ENCODE data around the gene EID2. TPM values are rescaled to one million over a fixed set of nuclear protein-coding genes. Genes with fewer than 3 reads are reported as not detected.

Gene EID2
- total and polyA plus RNA-seq, 10 of the 15 experiments (the other 5 are each of a cell fraction or from before 2014, with no cell fraction given), result 1.6 to 11.4 (median 7.0) TPM

DNA sequence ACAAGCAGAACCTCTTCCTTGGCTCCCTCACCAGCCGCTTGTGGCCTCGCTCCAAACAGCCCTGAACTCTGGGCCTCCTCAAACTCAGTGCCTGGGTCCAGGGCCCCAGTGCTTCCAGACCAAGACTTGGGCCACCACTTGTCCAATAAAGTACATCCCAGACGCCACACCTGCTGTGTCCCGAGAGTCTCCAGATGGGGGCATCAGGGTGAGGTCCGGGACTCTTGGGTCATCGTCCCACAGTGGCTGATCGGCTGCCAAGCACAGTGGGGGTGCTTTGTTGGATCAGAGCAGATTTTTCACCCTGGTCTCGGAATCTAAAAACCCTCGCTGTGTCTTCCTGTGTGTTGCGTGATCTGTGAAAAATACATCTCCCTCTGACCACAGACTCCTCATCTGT, 50.2 kb downstream of the EID2 start:
- no peak for DNase-seq (ENCODE audit: low read depth, low spot score)
- Histone ChIP-seq H4K20me1 (ENCODE audit: control insufficient read depth, insufficient read depth) (no peaks in the 10 kb centered on the region), H3K27ac (ENCODE audit: control insufficient read depth, insufficient read depth) (no peak overlapping the region), H3K4me1 (ENCODE audit: control insufficient read depth, insufficient read depth, low read length) (no peaks in the 10 kb centered on the region), H3K4me3 (no peak overlapping the region), H3K36me3 (ENCODE audit: control insufficient read depth in 2 of 2, insufficient read depth in 2 of 2, low read length in 1 of 2) (peaks cover 19 to 24% of the 10 kb centered on the region in 2 experiments; a peak in 3 of 4 replicates), H3K27me3 (replicated peaks in 1 of 2; ENCODE audit: control insufficient read depth in 2 of 2, insufficient read depth in 2 of 2, low read length in 1 of 2) (no peaks in the 10 kb centered on the region), H2AFZ (ENCODE audit: control insufficient read depth, low read depth, low read length) (no peak overlapping the region), H3K79me2 (ENCODE audit: control insufficient read depth, insufficient read depth, low read length) (no peaks in the 10 kb centered on the region), H3K9me3 (replicated peaks; ENCODE audit: control insufficient read depth, insufficient read depth, low read length) (no peaks in the 10 kb centered on the region), H3K4me2 (ENCODE audit: control insufficient read depth, insufficient read depth) (no peak overlapping the region), H3K9ac (ENCODE audit: control insufficient read depth, insufficient read depth, low read length) (no peak overlapping the region)
- in situ Hi-C loops (cut with MboI), result no loop called here
- 97% methylated on average over 10 of the region's 10 CpGs for WGBS (ENCODE audit: insufficient coverage, insufficient replicate concordance, low lambda C conversion rate, missing lambda C conversion rate)
- SMC1A ChIA-PET (ENCODE audit: uncharacterized antibody, unreplicated experiment), result interaction anchor here (1.0 kb wide), 1 partner anchor 15 kb away, joined by 3 read pairs; no protein-coding TSS in a partner anchor
- BruUV-seq (replicated peaks), result no TSS peak
- intact Hi-C loops (cut with micrococcal nuclease; ENCODE audit: unreplicated experiment), result no loop called here
- ATAC-seq, result no peak
- FAIRE-seq, result no peak
- TF ChIP-seq RCOR1 (conservative IDR thresholded peaks at IDR 0.05; ENCODE audit: low read depth, low read length) (no peak), NR2F1 (conservative IDR thresholded peaks at IDR 0.05) (no peak), ZNF24 (IDR thresholded peaks at IDR 0.05) (no peak), RAD21 (IDR thresholded peaks at IDR 0.05; ENCODE audit: insufficient read depth, low read depth, low read length) (no peak), NFYA (IDR thresholded peaks at IDR 0.05; ENCODE audit: borderline replicate concordance, low read depth, low read length) (no peak), STAT1 (conservative IDR thresholded peaks at IDR 0.05) (no peak), DPF2 (IDR thresholded peaks at IDR 0.05) (no peak), SP1 (IDR thresholded peaks at IDR 0.05; ENCODE audit: low read depth, low read length) (no peak), ZNF207 (IDR thresholded peaks at IDR 0.05; ENCODE audit: borderline replicate concordance) (no peak), ZBED1 (IDR thresholded peaks at IDR 0.05; ENCODE audit: borderline replicate concordance) (no peak)
- TF ChIP-seq, protein P1, sequence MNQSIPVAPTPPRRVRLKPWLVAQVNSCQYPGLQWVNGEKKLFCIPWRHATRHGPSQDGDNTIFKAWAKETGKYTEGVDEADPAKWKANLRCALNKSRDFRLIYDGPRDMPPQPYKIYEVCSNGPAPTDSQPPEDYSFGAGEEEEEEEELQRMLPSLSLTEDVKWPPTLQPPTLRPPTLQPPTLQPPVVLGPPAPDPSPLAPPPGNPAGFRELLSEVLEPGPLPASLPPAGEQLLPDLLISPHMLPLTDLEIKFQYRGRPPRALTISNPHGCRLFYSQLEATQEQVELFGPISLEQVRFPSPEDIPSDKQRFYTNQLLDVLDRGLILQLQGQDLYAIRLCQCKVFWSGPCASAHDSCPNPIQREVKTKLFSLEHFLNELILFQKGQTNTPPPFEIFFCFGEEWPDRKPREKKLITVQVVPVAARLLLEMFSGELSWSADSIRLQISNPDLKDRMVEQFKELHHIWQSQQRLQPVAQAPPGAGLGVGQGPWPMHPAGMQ (IDR thresholded peaks at IDR 0.05; ENCODE audit: borderline replicate concordance), result no peak
- TF ChIP-seq, protein P2, sequence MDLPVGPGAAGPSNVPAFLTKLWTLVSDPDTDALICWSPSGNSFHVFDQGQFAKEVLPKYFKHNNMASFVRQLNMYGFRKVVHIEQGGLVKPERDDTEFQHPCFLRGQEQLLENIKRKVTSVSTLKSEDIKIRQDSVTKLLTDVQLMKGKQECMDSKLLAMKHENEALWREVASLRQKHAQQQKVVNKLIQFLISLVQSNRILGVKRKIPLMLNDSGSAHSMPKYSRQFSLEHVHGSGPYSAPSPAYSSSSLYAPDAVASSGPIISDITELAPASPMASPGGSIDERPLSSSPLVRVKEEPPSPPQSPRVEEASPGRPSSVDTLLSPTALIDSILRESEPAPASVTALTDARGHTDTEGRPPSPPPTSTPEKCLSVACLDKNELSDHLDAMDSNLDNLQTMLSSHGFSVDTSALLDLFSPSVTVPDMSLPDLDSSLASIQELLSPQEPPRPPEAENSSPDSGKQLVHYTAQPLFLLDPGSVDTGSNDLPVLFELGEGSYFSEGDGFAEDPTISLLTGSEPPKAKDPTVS (IDR thresholded peaks at IDR 0.05; ENCODE audit: low read depth, low read length), result no peak
- RAD21 ChIA-PET (ENCODE audit: unreplicated experiment), result no interaction called here
- CTCF ChIA-PET, result no interaction called here
- POLR2A ChIA-PET, result no interaction called here

Small RNA genes lying within 50 kb of the gene (small RNA-seq; reads per million reads assigned to genes)
- gene RPS29P24, result not detected

Other genes starting within 250 kb of the EID2 start
Only the 7 nearest of the 19 such genes appear.
- 1,897 and 2,276 TPM in 2 replicates for gene RPS16, start 104.2 kb downstream of the EID2 start, total RNA-seq (2014; rRNA removed)
- gene RPS16, start 104.2 kb downstream of the EID2 start, total RNA-seq (2014; rRNA removed; fragmentation: Illumina TruSeq; extraction: Trizol), result 144 and 148 TPM in 2 replicates
- gene RPS16, start 104.2 kb downstream of the EID2 start, total RNA-seq (2021), result 3,603 and 3,713 TPM in 2 replicates
- 1,202 and 1,881 TPM in 2 replicates for gene RPS16, start 104.2 kb downstream of the EID2 start, polyA plus RNA-seq (2011; rRNA removed)
- gene RPS16, start 104.2 kb downstream of the EID2 start, polyA plus RNA-seq (2014; fragmentation: Illumina TruSeq; extraction: Trizol), result 1,250 and 2,410 TPM in 2 replicates
- gene RPS16, start 104.2 kb downstream of the EID2 start, polyA plus RNA-seq (2014; fragmentation: Nextera tagmentation; extraction: Ambion mirVana), result 1,000 to 10,000 TPM; 3,810 to 4,177 TPM
- gene RPS16, start 104.2 kb downstream of the EID2 start, polyA plus RNA-seq (2014; rRNA removed), result 4,404 and 4,810 TPM in 2 replicates
- 1,000 to 10,000 TPM; 1,821 to 1,829 TPM for gene RPS16, start 104.2 kb downstream of the EID2 start, polyA plus RNA-seq (2016; fragmentation: Nextera tagmentation; extraction: Ambion mirVana)
- gene SUPT5H, start 94.6 kb downstream of the EID2 start, total RNA-seq (2014; rRNA removed), result 87.8 and 93.6 TPM in 2 replicates
- gene SUPT5H, start 94.6 kb downstream of the EID2 start, total RNA-seq (2014; rRNA removed; fragmentation: Illumina TruSeq; extraction: Trizol), result 48.9 and 51.5 TPM in 2 replicates
- gene SUPT5H, start 94.6 kb downstream of the EID2 start, total RNA-seq (2021), result 119 and 138 TPM in 2 replicates
- gene SUPT5H, start 94.6 kb downstream of the EID2 start, polyA plus RNA-seq (2011; rRNA removed), result 43.2 and 64.5 TPM in 2 replicates
- gene SUPT5H, start 94.6 kb downstream of the EID2 start, polyA plus RNA-seq (2014; fragmentation: Illumina TruSeq; extraction: Trizol), result 58.7 and 88.1 TPM in 2 replicates
- gene SUPT5H, start 94.6 kb downstream of the EID2 start, polyA plus RNA-seq (2014; fragmentation: Nextera tagmentation; extraction: Ambion mirVana), result 10 to 100 TPM; 27.2 to 75.0 TPM
- 79.1 and 87.0 TPM in 2 replicates for gene SUPT5H, start 94.6 kb downstream of the EID2 start, polyA plus RNA-seq (2014; rRNA removed)
- 100 to 1,000 TPM; 188 to 194 TPM for gene SUPT5H, start 94.6 kb downstream of the EID2 start, polyA plus RNA-seq (2016; fragmentation: Nextera tagmentation; extraction: Ambion mirVana)
- gene TIMM50, start 59.3 kb downstream of the EID2 start, total RNA-seq (2014; rRNA removed), result 106 and 113 TPM in 2 replicates
- gene TIMM50, start 59.3 kb downstream of the EID2 start, total RNA-seq (2014; rRNA removed; fragmentation: Illumina TruSeq; extraction: Trizol), result 55.9 and 59.3 TPM in 2 replicates
- 92.0 and 95.5 TPM in 2 replicates for gene TIMM50, start 59.3 kb downstream of the EID2 start, total RNA-seq (2021)
- 93.2 and 106 TPM in 2 replicates for gene TIMM50, start 59.3 kb downstream of the EID2 start, polyA plus RNA-seq (2011; rRNA removed)
- gene TIMM50, start 59.3 kb downstream of the EID2 start, polyA plus RNA-seq (2014; fragmentation: Illumina TruSeq; extraction: Trizol), result 43.7 and 68.4 TPM in 2 replicates
- 10 to 100 TPM; 15.6 to 34.7 TPM for gene TIMM50, start 59.3 kb downstream of the EID2 start, polyA plus RNA-seq (2014; fragmentation: Nextera tagmentation; extraction: Ambion mirVana)
- gene TIMM50, start 59.3 kb downstream of the EID2 start, polyA plus RNA-seq (2014; rRNA removed), result 109 and 112 TPM in 2 replicates
- 100 to 1,000 TPM; 133 to 146 TPM for gene TIMM50, start 59.3 kb downstream of the EID2 start, polyA plus RNA-seq (2016; fragmentation: Nextera tagmentation; extraction: Ambion mirVana)
- 1.5 and 2.0 TPM in 2 replicates for gene DLL3, start 41.2 kb downstream of the EID2 start, total RNA-seq (2014; rRNA removed)
- gene DLL3, start 41.2 kb downstream of the EID2 start, total RNA-seq (2014; rRNA removed; fragmentation: Illumina TruSeq; extraction: Trizol), result 0.36 and 0.41 TPM in 2 replicates
- gene DLL3, start 41.2 kb downstream of the EID2 start, total RNA-seq (2021), result 0.93 and 1.3 TPM in 2 replicates
- gene DLL3, start 41.2 kb downstream of the EID2 start, polyA plus RNA-seq (2011; rRNA removed), result 0.58 and 0.64 TPM in 2 replicates
- gene DLL3, start 41.2 kb downstream of the EID2 start, polyA plus RNA-seq (2014; fragmentation: Illumina TruSeq; extraction: Trizol), result 0.06 and 0.22 TPM in 2 replicates
- gene DLL3, start 41.2 kb downstream of the EID2 start, polyA plus RNA-seq (2014; fragmentation: Nextera tagmentation; extraction: Ambion mirVana), result under 1 TPM; 0.18 to 0.57 TPM
- gene DLL3, start 41.2 kb downstream of the EID2 start, polyA plus RNA-seq (2014; rRNA removed), result 1.5 and 1.9 TPM in 2 replicates
- gene DLL3, start 41.2 kb downstream of the EID2 start, polyA plus RNA-seq (2016; fragmentation: Nextera tagmentation; extraction: Ambion mirVana), result 1 to 10 TPM; 1.4 to 1.6 TPM
- gene SELENOV, start 25.0 kb downstream of the EID2 start, total RNA-seq (2014; rRNA removed), result not detected in 2 replicates
- gene SELENOV, start 25.0 kb downstream of the EID2 start, total RNA-seq (2014; rRNA removed; fragmentation: Illumina TruSeq; extraction: Trizol), result not detected in 2 replicates
- gene SELENOV, start 25.0 kb downstream of the EID2 start, total RNA-seq (2021), result not detected in 2 replicates
- gene SELENOV, start 25.0 kb downstream of the EID2 start, polyA plus RNA-seq (2011; rRNA removed), result not detected in 2 replicates
- not detected in 2 replicates for gene SELENOV, start 25.0 kb downstream of the EID2 start, polyA plus RNA-seq (2014; fragmentation: Illumina TruSeq; extraction: Trizol)
- not detected for gene SELENOV, start 25.0 kb downstream of the EID2 start, polyA plus RNA-seq (2014; fragmentation: Nextera tagmentation; extraction: Ambion mirVana)
- gene SELENOV, start 25.0 kb downstream of the EID2 start, polyA plus RNA-seq (2014; rRNA removed), result not detected in 2 replicates
- gene SELENOV, start 25.0 kb downstream of the EID2 start, polyA plus RNA-seq (2016; fragmentation: Nextera tagmentation; extraction: Ambion mirVana), result not detected
- 4.1 and 5.5 TPM in 2 replicates for gene EID2B, start 7.3 kb downstream of the EID2 start, total RNA-seq (2014; rRNA removed)
- gene EID2B, start 7.3 kb downstream of the EID2 start, total RNA-seq (2014; rRNA removed; fragmentation: Illumina TruSeq; extraction: Trizol), result 3.7 and 5.2 TPM in 2 replicates
- gene EID2B, start 7.3 kb downstream of the EID2 start, total RNA-seq (2021), result 3.9 and 4.3 TPM in 2 replicates
- gene EID2B, start 7.3 kb downstream of the EID2 start, polyA plus RNA-seq (2011; rRNA removed), result 5.0 and 5.1 TPM in 2 replicates
- gene EID2B, start 7.3 kb downstream of the EID2 start, polyA plus RNA-seq (2014; fragmentation: Illumina TruSeq; extraction: Trizol), result 1.4 and 2.9 TPM in 2 replicates
- 1 to 10 TPM; 5.8 to 6.1 TPM for gene EID2B, start 7.3 kb downstream of the EID2 start, polyA plus RNA-seq (2014; fragmentation: Nextera tagmentation; extraction: Ambion mirVana)
- gene EID2B, start 7.3 kb downstream of the EID2 start, polyA plus RNA-seq (2014; rRNA removed), result 8.8 and 10.1 TPM in 2 replicates
- gene EID2B, start 7.3 kb downstream of the EID2 start, polyA plus RNA-seq (2016; fragmentation: Nextera tagmentation; extraction: Ambion mirVana), result 1 to 10 TPM; 4.8 to 5.9 TPM
- gene LGALS13, start 62.4 kb upstream of the EID2 start, total RNA-seq (2014; rRNA removed), result not detected in 2 replicates
- not detected in 2 replicates for gene LGALS13, start 62.4 kb upstream of the EID2 start, total RNA-seq (2014; rRNA removed; fragmentation: Illumina TruSeq; extraction: Trizol)
- gene LGALS13, start 62.4 kb upstream of the EID2 start, total RNA-seq (2021), result not detected in 2 replicates
- not detected in 2 replicates for gene LGALS13, start 62.4 kb upstream of the EID2 start, polyA plus RNA-seq (2011; rRNA removed)
- gene LGALS13, start 62.4 kb upstream of the EID2 start, polyA plus RNA-seq (2014; fragmentation: Illumina TruSeq; extraction: Trizol), result not detected in 2 replicates
- not detected for gene LGALS13, start 62.4 kb upstream of the EID2 start, polyA plus RNA-seq (2014; fragmentation: Nextera tagmentation; extraction: Ambion mirVana)
- gene LGALS13, start 62.4 kb upstream of the EID2 start, polyA plus RNA-seq (2014; rRNA removed), result not detected in 2 replicates
- not detected for gene LGALS13, start 62.4 kb upstream of the EID2 start, polyA plus RNA-seq (2016; fragmentation: Nextera tagmentation; extraction: Ambion mirVana)

Data from GM12878 (cell line).